NB4 (cell line): ENCODE results near the gene ARHGAP30.

Experiments used
- MYC ChIP-seq: IDR thresholded peaks from 2 replicates; pipeline ENCODE4 v1.6.1; 2011; ENCODE audit warnings: low read depth, low read length
- POLR2A ChIP-seq: IDR thresholded peaks from 2 replicates; pipeline ENCODE4 v1.6.1; 2011; ENCODE audit warnings: mild to moderate bottlenecking; ENCODE audit not compliant: insufficient read length; ENCODE audit errors: extremely low read depth
- TF ChIP-seq, protein P1 (sequence below): IDR thresholded peaks from one replicate; pipeline ENCODE4 v1.5.1; 2012; ENCODE audit warnings: low read depth, low read length
- TF ChIP-seq, protein P2 (sequence below): IDR thresholded peaks from 2 replicates; pipeline ENCODE4 v1.6.1; 2011; ENCODE audit warnings: low read depth, low read length

DNA sequence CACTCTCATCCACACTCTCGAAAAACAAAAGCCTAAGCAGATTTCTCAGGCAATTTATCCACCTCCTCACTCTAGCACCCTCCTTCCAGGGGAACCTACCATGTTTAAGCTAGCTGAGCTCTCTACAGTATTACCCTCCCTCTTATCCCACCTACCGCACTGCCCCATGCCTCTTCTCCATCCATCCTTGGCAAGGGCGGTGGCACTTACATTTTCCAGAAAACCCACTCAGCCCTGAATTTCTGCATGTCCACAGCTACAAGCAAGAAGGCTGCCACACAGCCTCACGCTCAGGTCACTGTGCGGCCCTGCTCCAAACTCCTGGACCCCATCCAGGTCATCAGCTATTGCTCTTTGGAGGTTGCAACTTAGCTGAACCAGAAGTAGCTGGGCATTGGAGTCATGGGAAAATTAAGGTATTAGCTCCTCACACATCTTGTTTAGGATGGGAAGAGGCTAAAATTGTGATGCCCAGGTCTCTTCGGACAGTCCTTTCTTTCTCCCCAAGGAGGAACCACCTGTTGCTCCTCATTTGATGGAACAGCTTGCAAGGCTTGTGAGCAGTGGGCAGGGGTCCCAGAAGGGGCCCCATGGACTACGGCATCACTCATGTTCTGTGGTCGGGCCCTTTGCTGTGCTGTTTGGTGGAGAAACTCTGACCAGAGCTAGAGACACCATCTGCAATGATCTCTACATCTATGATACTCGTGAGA is 29.6 kb upstream of the ARHGAP30 start:
- TF ChIP-seq, protein P1, sequence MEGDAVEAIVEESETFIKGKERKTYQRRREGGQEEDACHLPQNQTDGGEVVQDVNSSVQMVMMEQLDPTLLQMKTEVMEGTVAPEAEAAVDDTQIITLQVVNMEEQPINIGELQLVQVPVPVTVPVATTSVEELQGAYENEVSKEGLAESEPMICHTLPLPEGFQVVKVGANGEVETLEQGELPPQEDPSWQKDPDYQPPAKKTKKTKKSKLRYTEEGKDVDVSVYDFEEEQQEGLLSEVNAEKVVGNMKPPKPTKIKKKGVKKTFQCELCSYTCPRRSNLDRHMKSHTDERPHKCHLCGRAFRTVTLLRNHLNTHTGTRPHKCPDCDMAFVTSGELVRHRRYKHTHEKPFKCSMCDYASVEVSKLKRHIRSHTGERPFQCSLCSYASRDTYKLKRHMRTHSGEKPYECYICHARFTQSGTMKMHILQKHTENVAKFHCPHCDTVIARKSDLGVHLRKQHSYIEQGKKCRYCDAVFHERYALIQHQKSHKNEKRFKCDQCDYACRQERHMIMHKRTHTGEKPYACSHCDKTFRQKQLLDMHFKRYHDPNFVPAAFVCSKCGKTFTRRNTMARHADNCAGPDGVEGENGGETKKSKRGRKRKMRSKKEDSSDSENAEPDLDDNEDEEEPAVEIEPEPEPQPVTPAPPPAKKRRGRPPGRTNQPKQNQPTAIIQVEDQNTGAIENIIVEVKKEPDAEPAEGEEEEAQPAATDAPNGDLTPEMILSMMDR, result no peak
- TF ChIP-seq POLR2A, result no peak
- TF ChIP-seq, protein P2, sequence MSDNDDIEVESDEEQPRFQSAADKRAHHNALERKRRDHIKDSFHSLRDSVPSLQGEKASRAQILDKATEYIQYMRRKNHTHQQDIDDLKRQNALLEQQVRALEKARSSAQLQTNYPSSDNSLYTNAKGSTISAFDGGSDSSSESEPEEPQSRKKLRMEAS, result no peak
- TF ChIP-seq MYC, result no peak
